Right lobe of liver (tissue), 6 donors: ENCODE results near the gene CARHSP1. TPM values are rescaled to one million over a fixed set of nuclear protein-coding genes. Genes with fewer than 3 reads are reported as not detected.

ENCODE experiments used
- ATAC-seq, 4 donors: fragments of 200-7000 bp; cut with Tn5 transposase; one replicate each; pipeline ENCODE4 v1.9.1; 2020; ENCODE audit warnings: mild to moderate bottlenecking in 4 of 4, moderate library complexity in 4 of 4
- DNase-seq, 3 donors: peaks; one replicate each; pipeline ENCODE4 v3.0.0-alpha.2; 2020
- H3K27ac ChIP-seq, 3 donors: fragments of 200-600 bp; one replicate each; pipeline ENCODE4 v1.8.0; 2022
- H3K27me3 ChIP-seq, 2 donors: fragments of 200-600 bp; one replicate each; pipeline ENCODE4 v1.8.0; 2022
- H3K36me3 ChIP-seq, 4 donors: fragments of 200-600 bp; sonication (generic) in 1 of 4; one replicate each; pipeline versions ENCODE4 v1.5.1 to v1.8.0; 2017 to 2022; ENCODE audit warnings: control low read depth in 1 of 4
- H3K4me1 ChIP-seq, 4 donors: fragments of 200-600 bp; sonication (generic) in 1 of 4; one replicate each; pipeline versions ENCODE4 v1.5.1 to v1.8.0; 2017 to 2022; ENCODE audit warnings: control low read depth in 1 of 4
- H3K4me3 ChIP-seq, 3 donors: fragments of 200-600 bp; one replicate each; pipeline ENCODE4 v1.8.0; 2022
- H3K9me3 ChIP-seq, 4 donors: fragments of 200-600 bp; sonication (generic) in 1 of 4; one replicate each; pipeline versions ENCODE4 v1.5.1 to v1.8.0; 2017 to 2022; ENCODE audit warnings: control low read depth in 1 of 4
- CTCF ChIP-seq, 4 donors: fragments of 200-600 bp in 3 of 4; fragments of 450-650 bp in 1 of 4; IDR thresholded peaks; one replicate each; pipeline versions ENCODE4 v1.5.1 to v1.8.0; 2016 to 2022; ENCODE audit warnings: antibody characterized with exemption in 4 of 4, mild to moderate bottlenecking in 2 of 4
- POLR2A ChIP-seq: fragments of 450-650 bp; IDR thresholded peaks from one replicate; pipeline ENCODE4 v1.6.1; 2017; ENCODE audit warnings: antibody characterized with exemption, mild to moderate bottlenecking
- WGBS: methylation state at CpG from one replicate; pipeline ENCODE4 v1.1.6; 2018; ENCODE audit warnings: low coverage, low lambda C conversion rate; ENCODE audit not compliant: insufficient coverage; ENCODE audit errors: missing lambda C conversion rate; 5-methylcytosine and 5-hydroxymethylcytosine counted together
- intact Hi-C, 2 donors: fragments of 100-400 bp; cut with DNase I; formaldehyde crosslinking; loops; one replicate each; pipeline versions ENCODE4 v1.11.2 to v1.14.1; 2022
- total RNA-seq, 6 experiments: library from RNA; depleted of rRNA in 2 of 6; stranded (reverse); fragments of >200 nt in 2 of 6; fragmentation: NEBNext Ultra II Directional in 3 of 6; extraction: Animal tissue kit (Norgen Biotek cat#: 25700) in 3 of 6; gene quantifications; one replicate each; pipeline versions ENCODE4 v1.1.0 to v1.2.4, GENCODE V29; 2016 to 2023
- donor health status: DM: no; HTN: yes; CAD: no.
- donor health status: DM: no; HTN: no; CAD: no.
- donor health status: DM: no; HTN: no; CAD: no.
- donor health status: DM: no; HTN: yes; CAD: no.
- donor health status: DM: no; HTN: yes; CAD: no.

Gene CARHSP1
- total RNA-seq, 6 experiments from 2014 or later, result 61.5 to 132 (median 73.1) TPM

- H3K4me1 ChIP-seq, result peaks cover 0 to 63% (median 29%) of the 10 kb centered on the region in 4 donors
- no peak overlapping the region for H3K4me3 ChIP-seq
- no peak for TF ChIP-seq CTCF (IDR thresholded peaks at IDR 0.05)
- no peak for TF ChIP-seq POLR2A
- H3K36me3 ChIP-seq, result no peaks in the 10 kb centered on the region
- H3K27ac ChIP-seq, result peak overlapping the region in 2 of 3 donors; percentile 43 to 89
- intact Hi-C loops, result loop anchor here in 1 of 2 donors (10.0 kb wide), 1 partner anchor 61 kb away; no protein-coding TSS in a partner anchor
- ATAC-seq (no peak), DNase-seq (peak in 1 of 3 donors; percentile 51)
- WGBS, result 29% methylated on average over 9 of the region's 14 CpGs
- no peaks in the 10 kb centered on the region for H3K9me3 ChIP-seq
- no peaks in the 10 kb centered on the region for H3K27me3 ChIP-seq
Measured at GRCh38 chr16:8865145-8865882, 3.5 kb downstream of the CARHSP1 start.

- no peak for TF ChIP-seq CTCF (IDR thresholded peaks at IDR 0.05)
- no peak for TF ChIP-seq POLR2A
- peak overlapping the region; percentile 33 to 89 (median 43) for H3K27ac ChIP-seq
- 37% methylated on average over 6 of the region's 13 CpGs for WGBS
- intact Hi-C loops, result loop anchor here in 1 of 2 donors (10.0 kb wide), 1 partner anchor 60 kb away; no protein-coding TSS in a partner anchor
- DNase-seq (no peak), ATAC-seq (no peak)
- H3K27me3 ChIP-seq, result no peaks in the 10 kb centered on the region
- H3K36me3 ChIP-seq, result no peaks in the 10 kb centered on the region
- H3K9me3 ChIP-seq, result no peaks in the 10 kb centered on the region
- H3K4me3 ChIP-seq, result peak overlapping the region in 1 of 3 donors; percentile 10
- H3K4me1 ChIP-seq, result peaks cover 0 to 68% (median 32%) of the 10 kb centered on the region in 4 donors
Measured at GRCh38 chr16:8864480-8865110, 4.2 kb downstream of the CARHSP1 start.

GRCh38 chr16:8863594-8864424 lies 5.0 kb downstream of the CARHSP1 start:
- H3K36me3 ChIP-seq, result no peaks in the 10 kb centered on the region
- TF ChIP-seq CTCF (IDR thresholded peaks at IDR 0.05) (peak in 2 of 4 donors; percentile 22 to 30), POLR2A (peak; percentile 14)
- no peaks in the 10 kb centered on the region for H3K27me3 ChIP-seq
- H3K4me3 ChIP-seq, result peak overlapping the region in 1 of 3 donors; percentile 25
- H3K27ac ChIP-seq, result peak overlapping the region; percentile 75 to 89 (median 76)
- ATAC-seq, result peak; percentile 59 to 82 (median 72)
- intact Hi-C loops, result loop anchor here in 1 of 2 donors (10.0 kb wide), 1 partner anchor 59 kb away; no protein-coding TSS in a partner anchor
- peaks cover 0 to 68% (median 34%) of the 10 kb centered on the region in 4 donors for H3K4me1 ChIP-seq
- DNase-seq, result peak; percentile 92 to 98 (median 97)
- 18% methylated on average over 5 of the region's 17 CpGs for WGBS
- H3K9me3 ChIP-seq, result no peaks in the 10 kb centered on the region
